WTC11 (cell line): ENCODE data around the gene NUDT6. TPM values are rescaled to one million over a fixed set of nuclear protein-coding genes. Genes with fewer than 3 reads are reported as not detected.

ENCODE experiments used
- ATAC-seq: fragments of 200-7000 bp; cut with Tn5 transposase; 2 replicates; pipeline ENCODE4 v1.10.0; 2021; ENCODE audit warnings: mild to moderate bottlenecking, moderate library complexity
- CTCF ChIA-PET: fragments of 300-600 bp; sonication (Branson Sonifier 250); formaldehyde crosslinking; loops from one replicate; lab custom pipeline; 2021; ENCODE audit warnings: antibody characterized with exemption; lab: Charles Lee
- POLR2A ChIA-PET: fragments of 350-600 bp; sonication (Branson Sonifier 250); formaldehyde crosslinking; loops from one replicate; lab custom pipeline; 2021; ENCODE audit warnings: antibody characterized with exemption; lab: Charles Lee
- DNase-seq: peaks from one replicate; pipeline ENCODE4 v3.0.0; 2021; ENCODE audit warnings: low spot score
- H3K27ac Mint-ChIP-seq: 2 replicates; pipeline ENCODE4 v1.8.0; 2021; ENCODE audit warnings: mixed read lengths
- H3K27me3 Mint-ChIP-seq: 2 replicates; pipeline ENCODE4 v1.8.0; 2021; ENCODE audit warnings: low read depth, mild to moderate bottlenecking, moderate library complexity, mixed read lengths
- H3K36me3 Mint-ChIP-seq: 2 replicates; pipeline ENCODE4 v1.8.0; 2021; ENCODE audit warnings: mixed read lengths
- H3K4me1 Mint-ChIP-seq: 2 replicates; pipeline ENCODE4 v1.8.0; 2022; ENCODE audit warnings: mixed read lengths
- H3K4me3 Mint-ChIP-seq: 2 replicates; pipeline ENCODE4 v1.8.0; 2021; ENCODE audit warnings: mild to moderate bottlenecking, moderate library complexity, mixed read lengths
- H3K9me3 Mint-ChIP-seq: 2 replicates; pipeline ENCODE4 v1.8.0; 2021; ENCODE audit warnings: mixed read lengths
- CBFB ChIP-seq: sonication (generic); formaldehyde crosslinking; IDR thresholded peaks from 2 replicates; pipeline ENCODE4 v1.8.1; 2022; ENCODE audit warnings: mild to moderate bottlenecking, low read depth, missing genetic modification reagents
- CREM ChIP-seq: sonication (generic); formaldehyde crosslinking; IDR thresholded peaks from 2 replicates; pipeline ENCODE4 v1.8.1; 2022; ENCODE audit warnings: mild to moderate bottlenecking, missing genetic modification reagents, moderate library complexity
- EMX1 ChIP-seq: fragments of 250-450 bp; sonication (Bioruptor Pico); IDR thresholded peaks from 2 replicates; pipeline ENCODE4 v1.8.0; 2021; ENCODE audit warnings: mild to moderate bottlenecking
- ESRRA ChIP-seq: sonication (generic); formaldehyde crosslinking; IDR thresholded peaks from 2 replicates; pipeline ENCODE4 v1.8.1; 2022; ENCODE audit warnings: mild to moderate bottlenecking, missing genetic modification reagents, borderline replicate concordance
- ETV6 ChIP-seq: sonication (generic); formaldehyde crosslinking; IDR thresholded peaks from 2 replicates; pipeline ENCODE4 v1.8.1; 2022; ENCODE audit warnings: mild to moderate bottlenecking, missing genetic modification reagents
- FOXJ3 ChIP-seq: sonication (generic); formaldehyde crosslinking; IDR thresholded peaks from 2 replicates; pipeline ENCODE4 v1.9.0; 2021; ENCODE audit warnings: missing genetic modification reagents, mild to moderate bottlenecking, borderline replicate concordance
- FOXK1 ChIP-seq: sonication (generic); formaldehyde crosslinking; IDR thresholded peaks from 2 replicates; pipeline ENCODE4 v1.8.0; 2022; ENCODE audit warnings: mild to moderate bottlenecking, moderate library complexity, missing genetic modification reagents
- JAZF1 ChIP-seq: fragments of 250-450 bp; sonication (Bioruptor Pico); IDR thresholded peaks from 2 replicates; pipeline ENCODE4 v1.9.0; 2021; ENCODE audit warnings: moderate library complexity, mild to moderate bottlenecking, inconsistent platforms
- JUN ChIP-seq: sonication (generic); formaldehyde crosslinking; IDR thresholded peaks from 2 replicates; pipeline ENCODE4 v1.8.0; 2023; ENCODE audit warnings: mild to moderate bottlenecking, missing genetic modification reagents
- NFATC4 ChIP-seq: fragments of 250-450 bp; sonication (Bioruptor Pico); IDR thresholded peaks from 2 replicates; pipeline ENCODE4 v1.9.0; 2021; ENCODE audit warnings: mild to moderate bottlenecking
- NFE2L1 ChIP-seq: sonication (generic); formaldehyde crosslinking; IDR thresholded peaks from 2 replicates; pipeline ENCODE4 v1.8.1; 2023; ENCODE audit warnings: missing genetic modification reagents
- NR3C1 ChIP-seq: sonication (generic); formaldehyde crosslinking; conservative IDR thresholded peaks from 2 replicates; pipeline ENCODE4 v1.8.1; 2023; ENCODE audit warnings: low read depth, mild to moderate bottlenecking, missing genetic modification reagents
- SP1 ChIP-seq: sonication (generic); formaldehyde crosslinking; conservative IDR thresholded peaks from 2 replicates; pipeline ENCODE4 v1.8.1; 2022; ENCODE audit warnings: missing genetic modification reagents
- TEAD1 ChIP-seq: sonication (generic); formaldehyde crosslinking; IDR thresholded peaks from 2 replicates; pipeline ENCODE4 v1.8.0; 2022; ENCODE audit warnings: mild to moderate bottlenecking, missing genetic modification reagents
- ZNF232 ChIP-seq: sonication (generic); formaldehyde crosslinking; IDR thresholded peaks from 2 replicates; pipeline ENCODE4 v1.8.0; 2022; ENCODE audit warnings: mild to moderate bottlenecking, missing genetic modification reagents
- ZNF263 ChIP-seq: sonication (generic); formaldehyde crosslinking; IDR thresholded peaks from 2 replicates; pipeline ENCODE4 v1.8.1; 2022; ENCODE audit warnings: low read depth, mild to moderate bottlenecking, moderate library complexity, missing genetic modification reagents
- ZNF416 ChIP-seq: fragments of 250-450 bp; sonication (Bioruptor Pico); IDR thresholded peaks from 2 replicates; pipeline ENCODE4 v1.9.0; 2021; ENCODE audit warnings: mild to moderate bottlenecking, inconsistent platforms
- ZNF423 ChIP-seq: fragments of 250-450 bp; sonication (Bioruptor Pico); IDR thresholded peaks from 2 replicates; pipeline ENCODE4 v2.1.2; 2022; ENCODE audit warnings: mild to moderate bottlenecking, moderate library complexity
- total RNA-seq: library from RNA; stranded (reverse); gene quantifications from 3 replicates; pipeline ENCODE4 v1.2.3, GENCODE V29; 2021
- TF ChIP-seq, protein P1 (sequence below): sonication (generic); formaldehyde crosslinking; IDR thresholded peaks from 2 replicates; pipeline ENCODE4 v1.8.1; 2022; ENCODE audit warnings: mild to moderate bottlenecking, moderate library complexity, missing genetic modification reagents
- TF ChIP-seq, protein P2 (sequence below): fragments of 250-450 bp; sonication (Bioruptor Pico); IDR thresholded peaks from 2 replicates; pipeline ENCODE4 v1.9.0; 2021; ENCODE audit warnings: mild to moderate bottlenecking
- TF ChIP-seq, protein P3 (sequence below): sonication (generic); formaldehyde crosslinking; IDR thresholded peaks from 2 replicates; pipeline ENCODE4 v1.8.0; 2022; ENCODE audit warnings: mild to moderate bottlenecking, missing genetic modification reagents
- TF ChIP-seq, protein P4 (sequence below): fragments of 250-450 bp; sonication (Bioruptor Pico); IDR thresholded peaks from 2 replicates; pipeline ENCODE4 v1.9.0; 2021; ENCODE audit warnings: mild to moderate bottlenecking, borderline replicate concordance

Gene NUDT6
- total RNA-seq, 1 experiment from 2014 or later: 8.4 TPM

DNA sequence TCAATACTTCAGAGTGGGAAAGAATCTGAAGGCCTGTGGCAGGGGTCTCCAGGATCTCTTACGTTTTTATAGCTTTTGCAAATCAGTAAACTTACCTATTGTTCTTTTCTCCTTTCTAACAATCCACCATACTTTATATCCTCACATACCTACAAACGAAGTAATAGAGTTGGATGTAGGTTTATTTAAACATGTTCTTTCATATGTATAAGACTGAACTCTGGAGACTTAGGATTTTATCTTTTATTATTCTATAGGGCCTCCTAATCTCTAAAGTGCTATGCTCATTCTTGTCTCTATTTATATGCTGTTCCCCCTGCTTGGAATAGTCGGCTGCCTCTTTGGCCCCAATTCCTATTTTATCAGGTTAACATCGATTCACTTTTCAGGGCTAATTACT lies 43.8 kb upstream of the NUDT6 start:
- Mint-ChIP-seq H3K4me1 (peaks cover 6% of the 10 kb centered on the region), H3K36me3 (peaks cover 21% of the 10 kb centered on the region), H3K27me3 (no peaks in the 10 kb centered on the region), H3K9me3 (peaks cover 9% of the 10 kb centered on the region), H3K27ac (no peak overlapping the region), H3K4me3 (no peak overlapping the region)
- POLR2A ChIA-PET: no interaction called here
- TF ChIP-seq ESRRA (CRISPR knock-in tag): no peak
- CTCF ChIA-PET: no interaction called here
- ATAC-seq (no peak), DNase-seq (no peak)

DNA sequence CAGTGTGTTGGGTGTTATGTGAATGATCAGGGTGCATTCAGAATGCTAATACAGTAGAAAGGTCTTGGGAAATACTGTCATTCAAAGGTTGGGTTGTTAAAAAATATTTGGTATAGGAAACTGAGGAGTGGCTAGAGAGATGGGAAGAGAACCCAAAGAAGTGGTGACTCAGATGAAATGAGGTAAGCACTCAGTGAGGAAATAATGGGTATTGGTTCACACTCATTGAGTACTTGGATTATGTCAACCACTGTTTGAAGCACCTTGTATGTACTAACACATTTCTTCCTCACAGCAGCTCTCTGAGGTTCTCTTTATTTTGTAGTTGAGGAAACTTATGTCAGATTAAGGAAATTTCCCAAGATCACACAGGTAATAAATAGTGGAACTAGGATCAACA lies 40.8 kb upstream of the NUDT6 start:
- ATAC-seq (no peak), DNase-seq (no peak)
- TF ChIP-seq SP1 (no peak), NR3C1 (CRISPR knock-in tag) (no peak), ZNF423 (CRISPR knock-in tag) (no peak), FOXJ3 (no peak)
- TF ChIP-seq, protein P1, sequence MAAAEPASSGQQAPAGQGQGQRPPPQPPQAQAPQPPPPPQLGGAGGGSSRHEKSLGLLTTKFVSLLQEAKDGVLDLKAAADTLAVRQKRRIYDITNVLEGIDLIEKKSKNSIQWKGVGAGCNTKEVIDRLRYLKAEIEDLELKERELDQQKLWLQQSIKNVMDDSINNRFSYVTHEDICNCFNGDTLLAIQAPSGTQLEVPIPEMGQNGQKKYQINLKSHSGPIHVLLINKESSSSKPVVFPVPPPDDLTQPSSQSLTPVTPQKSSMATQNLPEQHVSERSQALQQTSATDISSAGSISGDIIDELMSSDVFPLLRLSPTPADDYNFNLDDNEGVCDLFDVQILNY: no peak
- H3K27me3 Mint-ChIP-seq: no peaks in the 10 kb centered on the region
- H3K4me3 Mint-ChIP-seq: no peak overlapping the region
- POLR2A ChIA-PET: no interaction called here
- no peak overlapping the region for H3K27ac Mint-ChIP-seq
- H3K36me3 Mint-ChIP-seq: peaks cover 26% of the 10 kb centered on the region
- peaks cover 8% of the 10 kb centered on the region for H3K4me1 Mint-ChIP-seq
- H3K9me3 Mint-ChIP-seq: peaks cover 13% of the 10 kb centered on the region
- CTCF ChIA-PET: no interaction called here

DNA sequence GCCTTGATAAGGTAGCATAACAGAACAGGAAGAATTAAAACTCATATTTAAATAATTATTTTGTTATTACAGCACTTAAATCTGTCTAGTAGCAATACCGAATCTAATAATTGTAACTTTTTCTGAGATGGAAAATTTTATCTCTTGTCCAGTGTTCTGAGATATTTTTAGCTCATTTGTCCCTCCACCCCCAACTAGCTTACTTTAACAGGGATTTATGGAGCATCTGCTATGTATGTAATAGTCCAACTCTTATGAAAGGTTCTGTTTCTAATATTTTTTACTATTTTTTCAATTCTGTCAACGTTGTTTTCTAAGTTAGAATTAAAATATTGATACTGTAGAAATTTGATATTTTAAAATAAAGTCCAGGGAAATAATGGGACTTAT lies 38.2 kb upstream of the NUDT6 start:
- no peak for DNase-seq
- ChIA-PET POLR2A (interaction anchor here (0.5 kb wide), 2 partner anchors 21 to 1287 kb away, joined by 3 to 5 read pairs; no protein-coding TSS in a partner anchor), CTCF (no interaction called here)
- no peak for ATAC-seq
- Mint-ChIP-seq H3K4me3 (no peak overlapping the region), H3K27ac (no peak overlapping the region), H3K36me3 (peaks cover 26% of the 10 kb centered on the region), H3K9me3 (peaks cover 13% of the 10 kb centered on the region), H3K4me1 (0 out of 2 replicates have a peak, but pooled peaks cover 3% of the 10 kb centered on the region), H3K27me3 (no peaks in the 10 kb centered on the region)
- TF ChIP-seq TEAD1 (no peak), ZNF263 (CRISPR knock-in tag) (no peak), NFE2L1 (CRISPR knock-in tag) (no peak), CBFB (CRISPR knock-in tag) (no peak), JAZF1 (no peak), CREM (CRISPR knock-in tag) (no peak), EMX1 (no peak), NFATC4 (no peak), ZNF232 (CRISPR knock-in tag) (no peak), ZNF416 (CRISPR knock-in tag) (no peak), SP1 (no peak), ETV6 (CRISPR knock-in tag) (no peak), JUN (CRISPR knock-in tag) (no peak), FOXK1 (CRISPR knock-in tag) (no peak)
- TF ChIP-seq, protein P1: no peak
- TF ChIP-seq, protein P2, sequence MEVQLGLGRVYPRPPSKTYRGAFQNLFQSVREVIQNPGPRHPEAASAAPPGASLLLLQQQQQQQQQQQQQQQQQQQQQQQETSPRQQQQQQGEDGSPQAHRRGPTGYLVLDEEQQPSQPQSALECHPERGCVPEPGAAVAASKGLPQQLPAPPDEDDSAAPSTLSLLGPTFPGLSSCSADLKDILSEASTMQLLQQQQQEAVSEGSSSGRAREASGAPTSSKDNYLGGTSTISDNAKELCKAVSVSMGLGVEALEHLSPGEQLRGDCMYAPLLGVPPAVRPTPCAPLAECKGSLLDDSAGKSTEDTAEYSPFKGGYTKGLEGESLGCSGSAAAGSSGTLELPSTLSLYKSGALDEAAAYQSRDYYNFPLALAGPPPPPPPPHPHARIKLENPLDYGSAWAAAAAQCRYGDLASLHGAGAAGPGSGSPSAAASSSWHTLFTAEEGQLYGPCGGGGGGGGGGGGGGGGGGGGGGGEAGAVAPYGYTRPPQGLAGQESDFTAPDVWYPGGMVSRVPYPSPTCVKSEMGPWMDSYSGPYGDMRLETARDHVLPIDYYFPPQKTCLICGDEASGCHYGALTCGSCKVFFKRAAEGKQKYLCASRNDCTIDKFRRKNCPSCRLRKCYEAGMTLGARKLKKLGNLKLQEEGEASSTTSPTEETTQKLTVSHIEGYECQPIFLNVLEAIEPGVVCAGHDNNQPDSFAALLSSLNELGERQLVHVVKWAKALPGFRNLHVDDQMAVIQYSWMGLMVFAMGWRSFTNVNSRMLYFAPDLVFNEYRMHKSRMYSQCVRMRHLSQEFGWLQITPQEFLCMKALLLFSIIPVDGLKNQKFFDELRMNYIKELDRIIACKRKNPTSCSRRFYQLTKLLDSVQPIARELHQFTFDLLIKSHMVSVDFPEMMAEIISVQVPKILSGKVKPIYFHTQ (CRISPR knock-in tag): no peak
- TF ChIP-seq, protein P3, sequence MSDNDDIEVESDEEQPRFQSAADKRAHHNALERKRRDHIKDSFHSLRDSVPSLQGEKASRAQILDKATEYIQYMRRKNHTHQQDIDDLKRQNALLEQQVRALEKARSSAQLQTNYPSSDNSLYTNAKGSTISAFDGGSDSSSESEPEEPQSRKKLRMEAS (CRISPR knock-in tag): no peak
- TF ChIP-seq, protein P4, sequence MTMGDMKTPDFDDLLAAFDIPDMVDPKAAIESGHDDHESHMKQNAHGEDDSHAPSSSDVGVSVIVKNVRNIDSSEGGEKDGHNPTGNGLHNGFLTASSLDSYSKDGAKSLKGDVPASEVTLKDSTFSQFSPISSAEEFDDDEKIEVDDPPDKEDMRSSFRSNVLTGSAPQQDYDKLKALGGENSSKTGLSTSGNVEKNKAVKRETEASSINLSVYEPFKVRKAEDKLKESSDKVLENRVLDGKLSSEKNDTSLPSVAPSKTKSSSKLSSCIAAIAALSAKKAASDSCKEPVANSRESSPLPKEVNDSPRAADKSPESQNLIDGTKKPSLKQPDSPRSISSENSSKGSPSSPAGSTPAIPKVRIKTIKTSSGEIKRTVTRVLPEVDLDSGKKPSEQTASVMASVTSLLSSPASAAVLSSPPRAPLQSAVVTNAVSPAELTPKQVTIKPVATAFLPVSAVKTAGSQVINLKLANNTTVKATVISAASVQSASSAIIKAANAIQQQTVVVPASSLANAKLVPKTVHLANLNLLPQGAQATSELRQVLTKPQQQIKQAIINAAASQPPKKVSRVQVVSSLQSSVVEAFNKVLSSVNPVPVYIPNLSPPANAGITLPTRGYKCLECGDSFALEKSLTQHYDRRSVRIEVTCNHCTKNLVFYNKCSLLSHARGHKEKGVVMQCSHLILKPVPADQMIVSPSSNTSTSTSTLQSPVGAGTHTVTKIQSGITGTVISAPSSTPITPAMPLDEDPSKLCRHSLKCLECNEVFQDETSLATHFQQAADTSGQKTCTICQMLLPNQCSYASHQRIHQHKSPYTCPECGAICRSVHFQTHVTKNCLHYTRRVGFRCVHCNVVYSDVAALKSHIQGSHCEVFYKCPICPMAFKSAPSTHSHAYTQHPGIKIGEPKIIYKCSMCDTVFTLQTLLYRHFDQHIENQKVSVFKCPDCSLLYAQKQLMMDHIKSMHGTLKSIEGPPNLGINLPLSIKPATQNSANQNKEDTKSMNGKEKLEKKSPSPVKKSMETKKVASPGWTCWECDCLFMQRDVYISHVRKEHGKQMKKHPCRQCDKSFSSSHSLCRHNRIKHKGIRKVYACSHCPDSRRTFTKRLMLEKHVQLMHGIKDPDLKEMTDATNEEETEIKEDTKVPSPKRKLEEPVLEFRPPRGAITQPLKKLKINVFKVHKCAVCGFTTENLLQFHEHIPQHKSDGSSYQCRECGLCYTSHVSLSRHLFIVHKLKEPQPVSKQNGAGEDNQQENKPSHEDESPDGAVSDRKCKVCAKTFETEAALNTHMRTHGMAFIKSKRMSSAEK (CRISPR knock-in tag): no peak
